Skeletal muscle tissue (tissue), 4 donors: Measurements from ENCODE around the gene FKBP9. TPM values are rescaled to one million over a fixed set of nuclear protein-coding genes. Genes with fewer than 3 reads are reported as not detected.

Experiments
- H3K27ac ChIP-seq: one replicate; pipeline ENCODE4 v1.7.0; 2013; ENCODE audit warnings: mild to moderate bottlenecking, low read depth, low read length, inconsistent platforms
- H3K27me3 ChIP-seq, 3 donors: one replicate each; pipeline ENCODE4 v1.7.0; 2013; ENCODE audit warnings: low read length in 3 of 3; ENCODE audit not compliant: control insufficient read depth in 3 of 3, insufficient read depth in 3 of 3
- H3K36me3 ChIP-seq, 3 donors: one replicate each; pipeline ENCODE4 v1.7.0; 2013; ENCODE audit warnings: low read length in 3 of 3; ENCODE audit not compliant: control insufficient read depth in 3 of 3, insufficient read depth in 3 of 3
- H3K4me1 ChIP-seq, 3 donors: one replicate each; pipeline ENCODE4 v1.7.0; 2013; ENCODE audit warnings: low read length in 3 of 3, mild to moderate bottlenecking in 3 of 3; ENCODE audit not compliant: control insufficient read depth in 3 of 3, insufficient read depth in 3 of 3
- H3K4me3 ChIP-seq, 3 donors: one replicate each; pipeline ENCODE4 v1.7.0; 2013; ENCODE audit warnings: low read length in 3 of 3
- H3K9ac ChIP-seq, 3 donors: one replicate each; pipeline ENCODE4 v1.7.0; 2013; ENCODE audit warnings: low read length in 3 of 3, mild to moderate bottlenecking in 3 of 3, moderate library complexity in 2 of 3, low read depth in 1 of 3
- H3K9me3 ChIP-seq, 3 donors: one replicate each; pipeline ENCODE4 v1.7.0; 2013; ENCODE audit warnings: low read length in 3 of 3; ENCODE audit not compliant: control insufficient read depth in 3 of 3
- total RNA-seq: library from RNA; depleted of rRNA; stranded (reverse); fragments of >200 nt; gene quantifications from one replicate; pipeline ENCODE4 v1.2.3, GENCODE V29; 2014
- donor health status: Osteomylitis.

FKBP9 gene
- total RNA-seq, 1 donor from 2014 or later: 176 TPM

DNA sequence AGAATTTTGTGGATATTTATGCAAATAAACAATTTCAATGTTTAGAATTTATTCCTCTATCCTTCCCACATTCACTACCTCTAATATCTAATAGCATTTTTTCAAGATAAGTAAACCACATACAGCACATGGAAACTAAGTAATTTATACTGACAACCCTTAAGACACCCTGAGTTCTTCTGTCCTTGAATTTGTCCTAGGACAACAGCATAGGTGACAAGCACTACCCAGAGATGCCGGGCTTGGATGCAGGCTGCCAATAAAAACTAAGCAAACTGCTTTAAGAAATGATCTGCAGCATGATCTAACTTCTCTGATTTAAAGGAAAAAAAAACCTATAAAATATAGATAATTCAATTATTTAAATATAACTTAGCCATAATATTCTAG, 82.7 kb downstream of the FKBP9 start:
- Histone ChIP-seq H3K27ac (peak overlapping the region; percentile 80), H3K4me1 (peaks cover 10 to 21% (median 12%) of the 10 kb centered on the region in 3 donors), H3K4me3 (peak overlapping the region; percentile 61 to 89 (median 72)), H3K36me3 (no peaks in the 10 kb centered on the region), H3K9me3 (no peaks in the 10 kb centered on the region), H3K27me3 (no peaks in the 10 kb centered on the region), H3K9ac (peak overlapping the region; percentile 79 to 88 (median 85))

DNA sequence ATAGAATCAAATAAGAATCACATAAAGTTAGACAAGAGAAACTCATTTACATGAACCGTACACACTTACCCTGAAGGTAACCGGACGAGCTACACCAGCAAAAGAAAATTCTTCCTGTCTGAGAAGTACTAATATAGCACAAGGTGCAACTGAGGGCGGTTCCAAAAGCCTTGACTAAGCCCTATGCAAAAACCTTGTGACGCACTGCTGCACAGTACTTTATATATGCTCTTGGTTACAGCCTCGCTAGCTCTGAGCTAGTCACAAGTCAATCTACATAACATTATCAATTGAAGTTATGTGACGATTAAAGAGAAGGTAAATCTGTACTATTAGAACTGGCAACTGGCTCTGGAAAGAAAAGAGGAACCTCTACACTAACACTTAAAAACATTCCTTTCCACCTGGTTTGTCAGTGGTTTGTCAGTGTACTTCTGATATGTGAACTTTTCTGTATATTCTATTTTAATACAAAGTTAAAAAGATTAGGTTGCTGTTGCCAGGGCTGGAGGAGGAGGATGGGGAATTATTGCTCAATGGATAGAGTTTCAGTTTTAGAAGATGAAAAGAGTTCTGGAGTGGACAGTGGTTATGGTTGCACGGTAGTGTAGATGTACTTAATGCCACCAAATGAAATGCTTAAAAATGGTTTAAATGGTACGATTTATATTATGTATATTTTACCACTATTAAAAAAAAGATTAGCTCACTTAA, 83.7 kb downstream of the FKBP9 start:
- H3K4me3 ChIP-seq: peak overlapping the region; percentile 65 to 89 (median 72)

DNA sequence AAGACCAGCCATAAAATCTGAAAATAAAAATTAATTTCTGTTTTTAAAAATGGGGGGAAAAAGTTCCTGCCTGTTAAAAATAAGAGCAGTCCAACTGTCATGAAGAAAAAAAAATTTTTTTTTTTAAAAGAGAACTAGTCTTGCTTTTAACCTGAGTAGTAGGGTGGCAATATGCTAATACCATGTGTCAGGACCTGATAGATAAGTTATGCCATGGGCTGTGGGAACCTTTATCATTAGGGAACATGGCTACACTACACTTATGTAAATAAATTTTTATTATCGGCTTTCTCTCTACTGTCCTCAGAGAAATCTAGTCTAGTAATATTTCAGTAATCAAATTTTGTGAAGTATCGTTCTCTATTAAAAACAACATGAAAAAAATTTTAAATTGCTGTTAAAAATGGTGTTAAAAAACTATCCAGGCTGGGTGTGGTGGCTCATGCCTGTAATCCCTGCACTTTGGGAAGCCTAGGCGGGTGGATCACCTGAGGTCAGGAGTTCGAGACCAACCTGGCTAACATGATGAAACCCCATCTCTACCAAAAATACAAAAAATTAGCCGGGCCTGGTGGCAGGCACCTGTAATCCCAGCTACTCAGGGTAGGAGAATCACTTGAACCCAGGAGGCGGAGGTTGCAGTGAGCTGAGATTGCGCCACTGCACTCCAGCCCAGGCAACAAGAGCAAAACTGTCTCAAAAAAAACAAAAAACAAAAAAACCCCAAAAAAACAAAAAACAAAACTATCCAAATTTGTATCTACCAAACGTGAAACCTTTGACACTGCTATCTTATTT, 84.6 kb downstream of the FKBP9 start:
- Histone ChIP-seq H3K9ac (no peak overlapping the region), H3K4me1 (peaks cover 10 to 23% (median 14%) of the 10 kb centered on the region in 3 donors), H3K4me3 (peak overlapping the region in 1 of 3 donors; percentile 89), H3K27me3 (no peaks in the 10 kb centered on the region), H3K9me3 (no peaks in the 10 kb centered on the region), H3K27ac (no peak overlapping the region), H3K36me3 (no peaks in the 10 kb centered on the region)

More for the DNA sequence above, 83.7 kb downstream of the FKBP9 start:
- Histone ChIP-seq H3K27me3 (no peaks in the 10 kb centered on the region), H3K36me3 (no peaks in the 10 kb centered on the region), H3K27ac (peak overlapping the region; percentile 17), H3K9me3 (no peaks in the 10 kb centered on the region), H3K9ac (peak overlapping the region; percentile 79 to 88 (median 85)), H3K4me1 (peaks cover 10 to 23% (median 14%) of the 10 kb centered on the region in 3 donors)

DNA sequence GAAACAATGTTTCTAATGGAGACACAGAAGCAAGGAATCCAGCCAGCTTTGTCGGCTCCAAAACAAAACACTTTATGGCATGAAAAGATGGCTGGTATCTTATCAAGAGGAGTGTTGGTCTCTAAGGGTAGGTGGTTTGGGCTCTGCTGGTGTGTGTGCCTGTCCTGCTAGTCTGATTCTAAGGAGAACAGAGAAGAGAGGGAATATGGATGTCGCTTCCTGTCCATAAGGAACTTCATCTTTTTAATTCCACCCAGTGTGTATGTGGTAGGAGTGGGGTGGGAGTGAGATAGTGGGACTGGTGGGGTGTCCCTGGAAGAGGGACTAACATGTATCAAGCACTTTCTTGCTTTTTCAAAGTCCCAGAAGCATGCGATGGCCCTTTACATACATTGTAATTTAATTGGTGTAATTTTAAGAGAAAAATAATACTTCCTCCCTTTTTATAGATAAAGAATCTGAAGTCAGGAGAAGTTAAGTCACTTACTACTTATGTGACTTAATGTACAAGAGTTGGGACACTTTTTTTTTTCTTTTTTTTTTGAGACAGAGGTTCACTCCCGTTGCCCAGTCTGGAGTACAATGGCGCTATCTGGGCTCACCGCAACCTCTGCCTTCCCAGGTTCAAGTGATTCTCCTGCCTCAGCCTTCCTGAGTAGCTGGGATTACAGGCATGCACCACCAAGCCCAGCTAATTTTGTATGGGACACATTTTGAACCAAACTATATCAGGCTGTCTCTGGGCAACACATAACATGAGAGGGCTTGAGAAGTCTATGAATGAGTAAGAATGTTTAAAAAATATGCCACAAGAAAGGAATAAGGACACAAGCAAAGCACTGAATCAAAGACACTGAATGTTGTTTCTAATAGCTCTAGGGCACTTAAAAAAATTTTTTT, 86.5 kb downstream of the FKBP9 start:
- H3K9me3 ChIP-seq: no peaks in the 10 kb centered on the region
- no peaks in the 10 kb centered on the region for H3K36me3 ChIP-seq
- no peak overlapping the region for H3K9ac ChIP-seq
- no peaks in the 10 kb centered on the region for H3K27me3 ChIP-seq
- peak overlapping the region in 1 of 3 donors; percentile 37 for H3K4me3 ChIP-seq
- peak overlapping the region; percentile 10 for H3K27ac ChIP-seq
- peaks cover 10 to 19% (median 14%) of the 10 kb centered on the region in 3 donors for H3K4me1 ChIP-seq

DNA sequence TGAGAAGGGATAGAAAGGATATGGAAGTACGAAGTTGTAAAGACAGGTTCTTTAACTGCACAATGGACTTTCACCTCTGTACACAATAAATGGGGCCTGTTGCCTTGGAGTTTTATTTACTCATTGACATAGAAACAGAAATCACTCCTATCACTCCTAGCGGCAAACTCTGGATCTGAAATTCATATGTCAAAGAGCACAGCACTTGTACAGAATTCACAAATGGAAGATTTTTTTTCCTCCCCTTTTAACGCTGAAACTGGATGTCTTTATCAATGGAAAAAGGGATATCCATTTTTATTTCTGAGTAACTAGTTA, 87.1 kb downstream of the FKBP9 start:
- Histone ChIP-seq H3K9ac (no peak overlapping the region), H3K4me3 (no peak overlapping the region), H3K36me3 (no peaks in the 10 kb centered on the region), H3K27ac (no peak overlapping the region), H3K4me1 (peaks cover 10 to 19% (median 12%) of the 10 kb centered on the region in 3 donors), H3K9me3 (no peaks in the 10 kb centered on the region), H3K27me3 (no peaks in the 10 kb centered on the region)

DNA sequence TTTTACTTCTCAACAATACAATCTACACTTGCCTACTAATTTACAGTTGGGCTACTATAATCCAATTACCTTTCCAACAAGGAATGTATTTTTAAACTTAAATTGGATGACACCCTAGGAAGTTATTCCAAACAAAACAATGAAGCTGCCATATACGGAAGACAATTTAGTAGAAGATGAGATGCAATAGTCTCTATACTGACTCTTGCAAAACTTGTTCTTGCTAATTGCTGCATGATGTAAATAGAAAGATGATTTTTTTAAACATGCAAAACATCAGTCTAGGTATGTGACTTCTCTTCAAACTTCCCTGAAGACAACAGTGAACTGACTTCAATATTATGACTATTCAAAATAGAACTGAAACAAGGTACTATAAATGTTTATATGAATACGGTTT, 87.7 kb downstream of the FKBP9 start:
- Histone ChIP-seq H3K9me3 (no peaks in the 10 kb centered on the region), H3K4me3 (no peak overlapping the region), H3K4me1 (peaks cover 11 to 22% (median 13%) of the 10 kb centered on the region in 3 donors), H3K36me3 (no peaks in the 10 kb centered on the region), H3K9ac (no peak overlapping the region), H3K27ac (no peak overlapping the region), H3K27me3 (no peaks in the 10 kb centered on the region)

DNA sequence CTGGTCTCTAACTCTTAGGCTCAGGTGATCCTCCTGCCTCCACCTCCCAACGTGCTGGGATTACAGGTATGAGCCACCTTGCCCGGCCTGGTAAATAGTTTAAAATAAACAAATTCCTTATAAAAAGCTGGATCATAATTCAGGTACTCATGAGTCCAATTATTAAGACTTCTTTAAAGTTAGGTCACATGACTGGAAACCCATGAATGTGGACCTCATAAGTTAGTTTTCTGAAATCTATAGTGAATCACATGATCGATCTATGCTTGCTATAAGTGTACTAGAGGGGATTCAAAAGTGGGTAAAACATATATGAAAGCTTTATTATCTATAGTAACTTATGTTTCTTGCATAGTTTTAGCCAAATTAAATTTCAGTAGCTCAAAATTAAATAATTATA, 91.0 kb downstream of the FKBP9 start:
- Histone ChIP-seq H3K4me1 (peaks cover 11 to 26% (median 17%) of the 10 kb centered on the region in 3 donors), H3K9ac (no peak overlapping the region), H3K4me3 (no peak overlapping the region), H3K9me3 (no peaks in the 10 kb centered on the region), H3K27me3 (no peaks in the 10 kb centered on the region), H3K27ac (no peak overlapping the region), H3K36me3 (no peaks in the 10 kb centered on the region)

DNA sequence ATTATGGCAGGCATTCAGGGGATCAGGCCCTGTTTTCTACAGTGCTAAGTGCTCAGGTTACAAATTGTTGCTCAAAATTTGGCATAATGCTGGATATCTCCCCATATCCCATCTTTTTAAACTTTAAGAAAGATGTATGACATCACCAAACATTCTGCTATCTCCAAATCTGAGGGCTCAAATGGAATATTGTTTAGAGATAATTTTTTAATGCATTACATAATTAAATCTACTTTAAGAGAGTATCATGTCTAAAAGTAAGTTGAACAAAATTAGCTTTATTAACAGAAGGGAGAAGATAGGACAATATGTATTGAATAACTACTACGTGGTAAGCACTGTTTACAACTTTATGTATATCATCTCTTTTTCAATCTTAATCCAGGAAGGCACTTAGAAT, 91.5 kb downstream of the FKBP9 start:
- Histone ChIP-seq H3K36me3 (no peaks in the 10 kb centered on the region), H3K9ac (no peak overlapping the region), H3K4me1 (peaks cover 7 to 23% (median 14%) of the 10 kb centered on the region in 3 donors), H3K27me3 (no peaks in the 10 kb centered on the region), H3K9me3 (no peaks in the 10 kb centered on the region), H3K27ac (no peak overlapping the region), H3K4me3 (no peak overlapping the region)

DNA sequence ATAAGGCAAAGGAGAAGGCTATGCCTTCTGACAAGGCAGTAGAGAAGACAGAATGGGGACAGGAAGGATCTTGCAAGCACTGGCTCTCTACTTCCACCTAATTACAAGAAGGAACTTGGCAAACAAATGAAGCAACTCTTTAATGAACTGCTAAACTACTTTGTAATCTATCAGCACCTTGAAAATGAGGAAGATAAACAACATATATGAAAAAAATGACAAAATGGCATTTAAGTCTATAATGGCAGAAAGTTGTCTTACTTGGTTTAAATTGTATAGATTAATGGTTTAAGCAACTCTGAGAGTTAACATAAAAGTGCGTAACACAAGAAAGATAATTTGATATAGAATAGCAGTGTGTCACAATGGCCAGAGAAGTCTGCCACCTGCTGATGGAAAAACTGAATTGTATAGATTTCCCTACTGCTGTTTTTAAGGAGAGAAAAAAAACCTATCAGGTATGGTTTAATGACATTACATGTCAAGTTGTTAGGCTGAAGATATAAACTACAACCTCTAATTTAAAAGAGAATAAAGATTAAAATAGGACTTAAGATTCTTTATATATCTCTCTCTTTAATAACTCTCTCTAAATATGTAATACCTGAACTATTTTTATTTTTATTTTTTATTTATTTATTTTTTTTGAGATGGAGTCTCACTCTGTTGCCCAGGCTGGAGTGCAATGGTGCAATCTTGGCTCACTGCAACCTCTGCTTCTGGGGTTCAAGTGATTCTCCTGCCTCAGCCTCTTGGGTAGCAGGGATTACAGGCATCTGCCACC, 93.5 kb downstream of the FKBP9 start:
- Histone ChIP-seq H3K4me3 (peak overlapping the region in 1 of 3 donors; percentile 3), H3K27ac (peak overlapping the region; percentile 32), H3K9ac (peak overlapping the region in 2 of 3 donors; percentile 46 to 60), H3K9me3 (no peaks in the 10 kb centered on the region), H3K4me1 (peaks cover 5 to 15% (median 8%) of the 10 kb centered on the region in 3 donors), H3K27me3 (no peaks in the 10 kb centered on the region), H3K36me3 (no peaks in the 10 kb centered on the region)
